ENCODE results near the gene SZT2.

SZT2 gene

GRCh38 chr1:43503534-43503933 is 113.8 kb downstream of the SZT2 start:
- DNase-seq (ENCODE audit: extremely low read depth, low read depth): no peak
- no peak for TF ChIP-seq CTCF (IDR thresholded peaks at IDR 0.05; ENCODE audit: low read depth, low read length, missing control alignments)

More at GRCh38 chr1:43503534-43503933, 113.8 kb downstream of the SZT2 start:
- no peak overlapping the region for H3K4me3 ChIP-seq (replicated peaks; ENCODE audit: low read depth, low read length)

All from HFF-Myc (cell line).